Stimulated activated CD8-positive, alpha-beta memory T cell treated with anti-CD3 and anti-CD28 coated beads, Interleukin-7, amount 100 ng/mL, for 24 hours (primary cell): ENCODE data around the gene STAC2.
"Not testable (repeated sequence)": the region's sequence is repeated elsewhere in the genome, so short reads cannot be mapped to it uniquely, and the experiment has no call there.

Source experiments
- DNase-seq: peaks from one replicate; pipeline ENCODE4 v3.0.0-alpha.2; 2020; ENCODE audit warnings: low read depth

Gene STAC2, protein sequence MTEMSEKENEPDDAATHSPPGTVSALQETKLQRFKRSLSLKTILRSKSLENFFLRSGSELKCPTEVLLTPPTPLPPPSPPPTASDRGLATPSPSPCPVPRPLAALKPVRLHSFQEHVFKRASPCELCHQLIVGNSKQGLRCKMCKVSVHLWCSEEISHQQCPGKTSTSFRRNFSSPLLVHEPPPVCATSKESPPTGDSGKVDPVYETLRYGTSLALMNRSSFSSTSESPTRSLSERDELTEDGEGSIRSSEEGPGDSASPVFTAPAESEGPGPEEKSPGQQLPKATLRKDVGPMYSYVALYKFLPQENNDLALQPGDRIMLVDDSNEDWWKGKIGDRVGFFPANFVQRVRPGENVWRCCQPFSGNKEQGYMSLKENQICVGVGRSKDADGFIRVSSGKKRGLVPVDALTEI

GRCh38 chr17:39225308-39225958 lies at the start of gene STAC2:
Gene STAC2, minus strand, starts transcription at chr17:39225945. Its CDS starts 443 bp downstream, at chr17:39225502.
- DNase-seq = no peak

DNA sequence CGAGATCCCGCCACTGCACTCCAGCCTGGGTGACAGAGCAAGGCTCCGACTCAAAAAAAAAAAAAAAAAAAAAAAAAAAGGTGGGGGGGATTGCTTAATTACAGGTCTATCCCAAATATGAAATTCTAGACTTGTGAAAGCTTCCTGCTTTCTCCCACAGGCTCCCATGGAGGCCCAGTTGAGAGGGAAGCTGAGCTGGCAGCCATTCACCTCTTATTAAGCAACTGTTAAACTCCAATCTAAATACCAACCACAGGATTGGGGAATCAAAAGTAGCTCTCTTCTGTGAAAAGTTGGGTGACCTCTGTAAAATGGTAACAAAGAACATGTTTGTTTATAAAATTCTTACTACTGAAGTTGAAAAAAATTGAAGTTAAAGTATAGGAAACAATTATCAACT lies 45.8 kb upstream of the STAC2 start:
- DNase-seq = no peak

DNA sequence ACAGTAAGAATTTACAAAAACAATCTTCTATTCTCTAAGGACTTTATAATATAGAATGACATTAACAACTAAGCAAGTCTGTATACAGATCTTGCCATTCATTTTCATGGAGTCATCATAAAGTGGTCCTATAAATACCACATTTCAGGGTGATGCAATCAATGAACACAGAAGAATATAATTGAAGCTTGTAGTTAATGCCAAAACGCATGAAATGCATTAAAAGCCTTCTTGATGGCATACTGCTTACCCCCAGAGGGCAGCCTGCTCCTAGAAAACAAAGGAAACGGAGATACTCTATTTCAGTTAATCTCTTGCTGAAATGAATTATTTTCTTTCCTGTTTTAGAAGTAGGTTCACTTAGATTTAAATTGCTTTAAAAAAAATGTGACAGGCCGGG lies 45.2 kb upstream of the STAC2 start:
- DNase-seq = no peak

DNA sequence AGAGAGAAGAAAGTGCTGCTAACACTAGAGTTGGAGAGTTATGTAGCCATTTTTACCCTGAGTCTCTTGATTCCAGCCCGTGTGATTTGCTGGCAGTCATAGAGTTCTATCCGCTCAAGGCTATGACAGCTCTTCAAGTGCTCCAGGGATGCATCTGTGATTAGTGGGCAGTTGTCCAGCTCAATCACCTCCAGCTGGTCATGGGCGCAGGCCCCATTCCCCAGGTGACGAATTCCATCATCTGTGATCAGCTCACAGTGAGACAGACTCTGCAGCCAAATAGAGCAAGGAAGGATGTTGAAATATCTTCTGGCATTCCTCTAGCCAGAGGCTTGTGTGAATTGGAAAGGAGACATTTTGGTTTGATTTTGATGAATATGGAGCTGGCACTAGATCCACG lies 38.4 kb upstream of the STAC2 start:
- no peak for DNase-seq

GRCh38 chr17:39261286-39261685 lies 35.5 kb upstream of the STAC2 start:
- no peak for DNase-seq

DNA sequence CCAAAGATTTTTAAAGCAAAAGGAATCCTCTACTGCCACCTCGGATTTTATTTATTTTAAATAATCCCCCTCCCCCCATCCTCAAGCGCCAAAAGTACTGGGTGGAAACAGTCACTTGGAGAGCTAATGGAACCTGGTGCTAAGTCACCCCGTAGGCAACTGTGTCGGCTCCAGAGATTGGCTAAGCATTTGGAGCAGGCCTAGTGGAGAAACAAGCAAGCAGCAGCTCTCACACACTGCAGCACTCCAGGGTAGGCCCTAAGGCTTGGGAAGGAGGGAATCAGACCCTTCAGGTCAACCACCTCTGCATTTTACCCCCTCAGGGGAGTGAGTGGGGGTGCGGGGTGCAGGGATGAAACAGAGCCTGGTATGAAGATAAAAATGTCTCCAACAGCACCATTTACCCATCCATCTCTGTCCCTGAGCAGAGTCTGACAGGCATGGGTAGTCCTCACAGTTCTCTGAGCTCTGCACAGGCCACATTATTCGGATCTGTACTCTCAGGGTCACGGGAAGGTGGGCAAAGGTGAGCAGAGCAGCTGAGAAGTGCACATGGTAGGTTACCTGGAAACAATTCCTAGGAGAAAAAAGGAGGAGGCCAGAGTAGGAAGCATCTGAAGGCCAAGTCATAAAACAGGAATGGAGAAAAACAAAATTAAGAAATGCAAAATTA lies 27.2 kb upstream of the STAC2 start:
- DNase-seq = no peak

DNA sequence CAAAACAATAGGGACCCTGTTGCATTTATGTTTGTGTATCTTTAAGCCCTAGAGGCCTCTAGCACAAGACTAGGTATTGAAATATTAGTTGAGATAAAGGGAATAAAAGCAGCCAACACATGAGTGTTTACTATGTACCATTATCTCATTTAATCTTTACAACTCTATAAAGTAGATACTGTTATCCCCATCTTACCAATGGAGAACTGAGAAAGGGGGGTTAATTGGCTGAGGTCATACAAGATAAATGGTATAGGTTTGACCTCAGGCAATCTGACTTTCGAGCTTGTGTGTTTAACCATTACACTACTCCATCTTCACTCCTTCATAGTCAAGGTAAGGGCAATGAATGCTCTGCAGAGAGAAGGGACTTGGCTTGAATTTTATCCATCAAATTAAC lies 26.3 kb upstream of the STAC2 start:
- no peak for DNase-seq

DNA sequence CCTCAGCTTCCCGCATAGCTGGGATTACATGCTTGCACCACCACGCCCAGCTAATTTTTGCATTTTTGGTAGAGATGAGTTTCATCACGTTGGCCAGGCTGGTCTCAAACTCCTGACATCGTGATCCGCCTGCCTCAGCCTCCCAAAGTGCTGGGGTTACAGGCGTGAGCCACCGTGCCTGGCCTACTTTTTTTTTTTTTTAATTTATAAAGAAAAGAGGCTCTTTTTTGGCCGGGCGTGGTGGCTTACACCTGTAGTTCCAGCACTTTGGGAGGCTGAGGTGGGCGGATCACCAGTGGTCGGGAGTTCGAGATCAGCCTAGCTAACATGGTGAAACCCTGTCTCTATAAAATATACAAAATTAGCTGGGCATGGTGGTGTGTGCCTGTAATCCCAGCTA lies 24.3 kb upstream of the STAC2 start:
- not testable (repeated sequence) for DNase-seq

GRCh38 chr17:39246274-39246673 lies 20.5 kb upstream of the STAC2 start:
- DNase-seq = no peak

DNA sequence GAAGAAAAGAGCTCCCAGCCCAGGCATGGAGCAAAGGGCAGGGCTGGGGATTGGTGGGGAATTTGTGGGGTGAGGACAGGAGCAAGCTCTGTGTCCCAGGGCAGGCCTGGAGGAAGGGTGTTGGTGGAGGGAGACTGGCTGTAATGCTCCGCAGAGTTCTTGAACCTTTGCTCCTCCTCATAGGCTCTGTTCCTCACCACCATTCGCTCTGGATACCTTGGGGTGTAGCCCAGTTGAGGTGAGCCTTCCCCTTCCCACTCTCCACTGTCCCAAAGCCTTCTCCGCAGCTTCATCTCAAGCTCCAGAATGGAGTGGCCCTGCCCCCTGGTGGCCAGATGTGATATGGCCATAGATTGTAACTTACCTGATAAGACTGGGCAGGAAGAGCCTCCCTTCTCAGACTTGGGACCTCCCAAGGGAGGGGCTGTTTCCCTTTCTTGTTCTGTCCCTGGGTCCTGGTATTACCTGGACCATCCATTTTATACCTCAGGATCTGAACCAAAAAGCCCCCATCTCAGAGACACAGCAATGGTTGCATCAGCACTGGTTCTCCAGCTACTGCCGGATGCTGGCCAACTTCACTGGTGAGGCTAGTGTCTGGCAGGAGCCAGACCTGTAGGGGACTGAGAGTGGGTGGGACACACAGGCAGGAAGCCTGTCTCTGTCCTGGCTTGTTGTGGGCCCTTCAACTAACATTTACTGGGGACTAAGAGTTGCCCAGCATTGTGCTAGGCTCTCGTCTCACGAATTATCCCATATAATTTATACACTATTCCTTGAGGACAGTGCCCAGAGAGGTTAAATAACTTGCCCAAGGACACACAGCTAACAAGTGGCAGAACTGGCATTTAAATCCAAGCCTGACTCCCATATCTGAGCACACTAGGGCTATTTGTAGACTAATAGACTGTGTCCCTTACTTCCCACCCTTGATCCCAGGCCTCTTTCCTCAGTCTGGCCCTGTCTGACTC lies 19.1 kb upstream of the STAC2 start:
- peak; percentile 84 for DNase-seq

DNA sequence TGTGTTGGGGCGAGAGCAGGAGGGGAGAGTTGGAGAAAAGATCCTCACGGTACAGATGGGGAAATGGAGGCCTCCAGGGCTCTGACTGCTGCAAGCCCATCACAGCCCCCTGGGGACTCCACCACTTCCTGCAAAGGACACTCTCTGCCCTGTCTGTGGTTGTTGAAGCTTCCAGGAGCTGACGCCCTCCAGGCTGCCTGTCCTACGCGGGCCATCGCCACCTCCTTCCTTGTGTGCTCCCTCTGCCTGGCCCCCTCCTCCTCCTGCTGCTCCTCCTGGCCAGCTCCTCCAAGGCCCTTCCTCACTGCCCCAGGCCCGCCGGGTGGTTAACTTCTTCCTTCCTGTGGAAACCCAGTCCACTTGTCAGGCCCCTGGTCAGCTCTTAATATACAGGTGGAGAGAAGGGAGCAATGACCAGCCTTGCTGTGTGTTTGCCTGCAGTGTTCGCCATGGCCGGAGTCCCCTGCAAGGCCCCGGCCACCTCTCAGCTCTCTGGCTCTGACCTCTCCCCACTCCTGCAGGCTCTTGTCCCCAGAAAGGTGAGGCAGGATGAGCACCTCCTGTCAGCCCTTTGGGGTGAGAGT lies 18.4 kb upstream of the STAC2 start:
- DNase-seq = no peak

GRCh38 chr17:39243155-39243554 lies 17.4 kb upstream of the STAC2 start:
- DNase-seq = no peak

GRCh38 chr17:39240631-39241030 lies 14.9 kb upstream of the STAC2 start:
- no peak for DNase-seq

GRCh38 chr17:39239640-39240314 lies 14.0 kb upstream of the STAC2 start:
- DNase-seq = peak; percentile 33

DNA sequence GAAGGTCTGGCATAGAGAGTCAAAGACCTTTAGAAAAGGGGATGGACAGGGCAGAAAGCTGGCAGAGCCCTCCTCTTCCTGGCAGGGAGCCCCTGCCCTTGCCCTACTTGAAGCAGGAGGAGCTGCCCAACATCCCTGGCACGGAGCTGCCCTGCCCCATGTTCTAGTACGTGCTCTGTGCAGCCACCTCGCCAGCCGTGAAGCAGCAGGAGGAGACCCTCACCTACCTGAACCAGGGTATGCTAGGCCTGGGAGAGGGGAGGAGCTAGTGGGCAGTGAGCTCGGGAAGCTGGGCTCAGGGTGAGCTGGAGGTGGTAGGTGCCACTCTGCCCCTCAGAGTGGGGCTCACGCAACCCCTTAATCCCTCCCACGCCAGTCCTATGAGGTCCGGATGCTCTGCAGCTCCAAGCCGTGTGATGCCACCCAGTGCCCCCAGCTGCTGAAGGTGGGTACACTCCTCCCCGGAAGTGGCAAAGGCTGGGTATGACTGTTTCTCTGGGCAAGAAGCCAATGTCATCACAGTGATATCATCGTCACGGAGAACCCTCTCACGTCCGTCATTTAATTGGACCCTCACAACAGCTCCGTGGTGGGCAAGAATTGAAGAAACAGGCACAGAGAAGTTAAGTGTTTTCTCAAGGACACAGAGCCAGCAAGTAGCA lies 12.7 kb upstream of the STAC2 start:
- peak; percentile 49 for DNase-seq

- DNase-seq = no peak
Observed at GRCh38 chr17:39237586-39237985, 11.8 kb upstream of the STAC2 start.

DNA sequence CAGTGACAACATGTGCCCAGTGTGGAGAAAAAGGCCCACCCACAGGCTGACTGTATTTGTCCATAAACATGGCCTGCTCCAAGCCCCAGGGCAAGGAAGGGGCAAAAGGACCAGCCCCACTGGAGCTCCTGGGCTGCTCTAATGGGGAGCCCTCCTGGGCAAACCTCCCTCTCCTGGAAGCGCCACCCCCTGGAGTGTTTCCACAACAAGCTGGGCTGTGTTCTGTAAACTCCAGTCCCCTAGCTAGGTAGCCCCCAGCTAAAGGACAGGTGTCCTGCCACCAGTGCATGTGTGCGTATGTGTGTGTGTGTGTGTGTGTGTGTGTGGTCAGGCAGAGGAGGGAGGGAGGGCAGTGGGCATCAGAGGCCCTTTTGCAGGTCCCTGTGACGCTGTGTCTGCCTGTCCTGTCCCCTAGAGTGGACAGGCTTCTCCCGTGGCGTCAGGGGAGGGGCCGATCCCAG lies 11.3 kb upstream of the STAC2 start:
- no peak for DNase-seq

GRCh38 chr17:39236450-39236927 lies 10.7 kb upstream of the STAC2 start:
- DNase-seq = no peak

DNA sequence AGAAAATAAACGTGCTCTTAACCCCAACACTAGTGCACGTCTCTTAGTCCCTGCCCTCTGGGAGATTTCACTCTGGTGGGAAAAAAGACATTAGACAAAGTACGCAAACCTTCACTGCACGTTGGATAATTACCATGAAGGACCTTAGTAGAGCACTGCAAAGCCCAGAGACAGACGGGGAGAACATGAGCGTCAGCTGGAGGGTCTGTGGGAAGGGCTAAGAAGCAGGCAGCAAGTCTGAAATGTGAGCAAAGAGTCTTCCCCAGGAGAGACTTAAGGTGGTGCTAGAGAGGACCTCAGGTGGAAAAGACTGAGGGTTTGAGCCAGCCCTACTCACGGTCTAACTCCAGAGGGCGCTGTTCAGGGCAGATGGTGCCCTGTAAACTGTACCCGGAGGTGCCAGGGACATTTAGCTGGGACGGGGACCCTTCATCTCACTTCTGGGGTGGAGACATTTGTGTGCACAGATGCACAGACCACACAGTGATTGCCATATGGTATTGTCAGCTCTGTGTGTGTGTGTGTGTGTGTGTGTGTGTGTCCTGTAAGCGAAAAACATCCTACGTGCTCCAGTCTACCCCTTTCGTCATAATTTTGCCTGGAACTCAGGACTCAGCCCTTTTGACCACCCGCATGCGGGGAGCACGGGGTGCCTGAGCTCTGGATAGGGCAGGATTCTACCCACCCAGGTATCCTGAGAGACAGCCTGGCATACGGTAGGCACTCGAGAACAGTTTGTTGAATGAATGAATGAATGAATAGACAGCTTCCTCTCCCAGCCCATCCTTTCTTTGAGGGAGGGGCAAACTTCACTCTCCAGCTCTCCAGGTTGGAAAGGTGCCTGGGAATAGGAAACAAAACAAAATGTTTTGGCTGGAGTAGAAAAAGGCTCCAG lies 10.1 kb upstream of the STAC2 start:
- no peak for DNase-seq
